Activated gamma-delta T cell treated with Interleukin-2 at 50 U/mL for 16 hours (primary cell): ENCODE results near the gene KY.

ENCODE experiments used
- DNase-seq: peaks from one replicate; pipeline ENCODE4 v3.0.0-alpha.2; 2020

KY gene

DNA sequence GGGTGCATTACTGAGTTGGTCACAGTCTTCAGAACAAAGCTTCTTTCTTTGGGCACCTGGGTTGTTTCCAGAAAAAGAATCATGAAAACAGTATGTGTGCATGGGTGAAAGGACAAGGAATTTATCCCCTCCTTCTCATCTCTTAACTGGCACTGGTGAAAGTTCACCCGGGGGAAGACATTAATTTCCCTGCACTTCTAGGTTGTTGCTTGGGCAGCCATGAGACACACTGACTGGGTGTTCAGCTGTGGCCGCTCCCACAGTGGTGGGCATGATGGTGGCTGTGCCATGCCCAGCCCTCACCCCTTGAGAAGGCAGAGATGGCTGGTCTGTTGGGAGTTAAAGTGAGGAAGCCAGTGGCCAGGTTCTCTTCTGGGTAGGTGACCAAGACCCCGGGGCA lies 16.6 kb upstream of the KY start:
- DNase-seq, result no peak

DNA sequence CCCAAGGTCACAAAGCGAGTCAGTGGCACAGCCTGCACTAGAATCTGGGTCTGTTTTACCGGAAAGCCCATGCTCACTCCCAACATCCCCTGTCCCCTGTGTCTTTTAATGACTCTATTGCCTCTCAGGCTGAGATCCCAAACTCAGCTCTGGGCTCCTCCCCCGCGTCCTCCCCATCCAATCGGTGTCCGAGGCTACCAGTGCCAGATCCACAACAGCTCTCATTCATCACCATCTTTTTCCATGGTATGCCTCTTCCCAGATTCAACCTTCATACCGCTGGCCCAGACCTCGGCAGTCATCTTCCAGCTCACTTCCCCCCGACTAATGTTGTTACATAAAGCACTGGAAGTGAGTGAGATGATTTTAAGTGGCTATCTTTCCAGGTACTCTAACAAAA lies 16.1 kb upstream of the KY start:
- DNase-seq, result no peak

DNA sequence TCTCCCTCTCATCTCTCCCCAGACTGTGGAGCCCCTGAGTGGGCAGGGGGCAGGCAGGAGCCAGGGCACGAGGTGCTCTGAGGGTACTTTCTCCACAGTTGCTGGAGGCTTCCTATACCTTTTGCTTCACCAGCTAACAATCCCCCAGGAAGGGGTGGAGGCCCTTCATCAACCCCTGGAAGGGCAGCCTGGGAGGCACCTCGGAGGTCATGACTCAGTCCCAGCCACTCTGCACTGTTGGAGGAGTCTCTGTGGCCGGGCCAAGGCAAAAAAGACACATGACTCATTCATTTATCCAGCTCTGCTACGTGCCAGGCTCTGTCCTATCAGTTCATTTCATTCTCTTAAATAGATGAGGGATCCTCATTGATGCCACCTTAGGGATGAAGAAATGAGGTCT lies 15.6 kb upstream of the KY start:
- no peak for DNase-seq

DNA sequence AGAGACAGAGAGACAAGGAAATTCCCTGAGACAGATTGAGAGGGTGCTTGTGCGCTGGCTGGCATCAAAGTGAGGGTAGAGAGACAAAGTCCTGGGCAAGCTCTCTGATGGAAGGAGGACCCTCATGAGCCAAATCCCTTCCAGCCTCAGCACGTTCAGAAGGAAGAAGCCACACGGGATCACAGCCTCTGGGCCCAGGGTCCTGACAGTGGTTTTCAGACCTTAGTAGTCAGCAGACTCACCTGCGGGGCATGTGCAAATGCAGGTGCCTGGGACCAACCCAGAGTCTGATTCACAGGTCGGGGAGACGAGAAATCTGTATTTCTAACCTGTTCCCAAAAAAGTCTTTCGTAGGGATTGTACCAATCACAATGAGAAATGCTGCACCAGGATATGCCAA lies 15.2 kb upstream of the KY start:
- no peak for DNase-seq

DNA sequence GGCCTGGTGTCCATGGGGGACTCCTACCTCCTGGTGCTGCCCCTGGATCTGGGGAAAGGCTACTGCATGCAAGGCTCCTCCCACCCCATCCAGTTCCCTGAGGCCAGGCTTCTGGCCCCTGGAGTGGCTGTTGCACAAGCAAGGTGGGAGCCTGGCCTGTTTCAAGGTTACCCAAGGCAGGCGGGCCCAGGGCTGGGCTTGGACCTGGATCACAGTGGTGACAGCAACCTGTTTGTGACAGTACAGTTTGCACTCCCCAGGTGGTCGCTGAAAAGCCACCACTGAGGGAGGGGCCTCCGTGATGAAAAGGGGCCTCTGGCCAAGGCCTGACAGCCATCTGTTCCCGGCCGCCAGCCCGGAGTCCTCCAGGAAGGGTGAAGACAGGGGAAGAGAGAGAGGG lies 14.4 kb upstream of the KY start:
- DNase-seq, result no peak

DNA sequence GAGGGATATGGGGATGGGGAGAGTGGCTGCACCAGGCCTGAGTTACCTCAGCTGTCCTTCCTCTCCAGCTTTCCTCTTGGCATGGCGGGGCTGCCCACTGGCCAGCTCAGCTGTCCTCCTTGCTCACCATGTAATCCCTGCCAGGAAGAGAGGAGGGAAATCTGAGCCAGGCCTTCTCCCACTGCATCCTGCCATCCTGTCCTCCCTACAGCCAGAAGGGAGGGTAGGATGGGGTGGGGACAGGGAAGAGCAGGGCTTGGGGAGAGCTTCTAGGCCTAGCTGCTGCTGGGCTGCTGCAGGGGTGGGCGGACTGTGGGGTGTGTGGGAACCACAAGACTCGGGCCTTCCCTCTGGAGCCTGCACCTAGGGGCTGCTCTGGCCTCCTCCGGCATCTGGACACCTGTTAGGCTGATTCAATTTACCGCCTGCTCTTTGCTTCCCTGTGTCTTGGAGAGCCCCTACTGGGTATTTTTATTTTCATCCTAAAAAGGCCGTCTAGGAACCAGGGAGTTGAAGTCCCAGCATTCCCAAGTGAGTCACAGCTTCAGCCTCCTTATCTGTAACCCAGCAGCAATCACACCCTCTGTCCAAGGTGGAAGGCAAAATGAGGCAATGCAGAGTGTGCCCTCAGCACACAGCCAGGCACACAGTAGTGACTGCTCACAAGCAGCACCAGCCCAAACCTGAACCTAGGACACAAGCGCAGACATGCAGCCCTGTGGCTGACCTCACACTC lies 13.1 kb upstream of the KY start:
- DNase-seq, result no peak

DNA sequence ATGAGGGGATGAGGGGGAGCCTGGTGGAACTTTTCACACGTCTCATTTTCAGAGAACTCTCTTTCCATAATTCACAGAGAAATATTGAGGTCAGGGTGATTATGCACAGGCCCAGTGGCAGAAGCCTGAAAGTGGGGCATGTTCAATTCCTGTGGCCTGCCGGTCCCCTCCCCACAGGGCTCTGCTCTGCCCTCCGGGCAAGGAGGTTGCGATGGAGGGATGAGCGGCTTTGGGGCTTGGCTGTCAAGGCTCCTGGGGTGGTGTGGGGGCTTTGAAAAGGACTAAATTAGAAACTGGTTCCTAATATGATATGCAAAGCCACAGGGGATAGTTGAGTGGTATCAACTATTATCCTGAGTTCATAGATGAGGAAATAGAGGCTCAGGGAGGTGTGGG lies 9.2 kb upstream of the KY start:
- DNase-seq, result no peak

DNA sequence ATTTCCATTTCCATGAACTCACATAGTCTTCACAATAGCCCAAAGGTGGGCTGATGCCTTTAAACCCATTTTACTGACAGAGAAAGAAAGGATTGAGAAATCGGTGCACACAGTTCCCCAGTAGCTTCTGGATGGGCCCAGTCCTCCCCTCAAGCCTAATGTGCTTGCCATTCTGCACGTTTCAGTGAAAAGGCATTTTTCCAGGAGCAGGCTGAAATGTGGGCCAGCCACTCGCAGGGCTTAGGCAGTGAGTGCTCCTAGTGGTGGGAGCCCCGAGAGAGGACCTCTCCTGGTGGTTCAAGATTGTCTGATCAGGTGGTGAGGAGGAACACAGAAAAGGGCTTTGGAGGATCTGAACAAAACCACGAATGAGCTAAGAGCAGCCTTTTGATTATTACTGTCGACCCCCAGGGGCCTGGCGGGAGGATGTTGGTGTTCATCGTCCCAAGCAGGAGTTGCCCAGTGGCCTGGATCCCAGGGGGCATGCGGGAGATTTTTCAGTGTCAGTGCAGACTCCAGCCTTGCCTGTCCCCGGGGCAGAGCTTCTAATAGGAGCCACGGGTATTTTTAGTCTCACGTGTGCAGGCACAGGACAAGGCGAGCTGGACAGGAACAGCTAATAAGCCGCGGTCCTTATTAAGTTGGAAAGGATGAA lies 8.7 kb upstream of the KY start:
- no peak for DNase-seq

DNA sequence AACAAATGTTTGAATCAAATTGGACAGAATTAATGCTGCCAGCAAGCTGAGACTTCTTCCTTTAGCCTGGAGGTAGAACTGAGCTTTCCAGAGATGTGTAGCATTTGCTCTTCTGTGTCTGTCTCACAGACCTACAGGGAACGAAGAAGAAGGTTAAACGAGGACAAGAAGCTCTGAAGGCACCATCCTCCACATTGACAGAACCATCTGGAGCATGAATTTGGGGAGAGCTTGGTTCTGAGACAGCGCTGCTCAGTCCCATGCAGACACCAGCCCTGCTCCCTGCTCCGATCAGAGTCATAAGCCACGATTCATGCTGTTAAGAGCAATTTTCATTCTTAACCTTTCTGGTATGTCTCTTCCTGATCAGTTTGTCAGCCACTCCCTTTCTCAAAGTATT lies 7.7 kb upstream of the KY start:
- DNase-seq, result no peak

DNA sequence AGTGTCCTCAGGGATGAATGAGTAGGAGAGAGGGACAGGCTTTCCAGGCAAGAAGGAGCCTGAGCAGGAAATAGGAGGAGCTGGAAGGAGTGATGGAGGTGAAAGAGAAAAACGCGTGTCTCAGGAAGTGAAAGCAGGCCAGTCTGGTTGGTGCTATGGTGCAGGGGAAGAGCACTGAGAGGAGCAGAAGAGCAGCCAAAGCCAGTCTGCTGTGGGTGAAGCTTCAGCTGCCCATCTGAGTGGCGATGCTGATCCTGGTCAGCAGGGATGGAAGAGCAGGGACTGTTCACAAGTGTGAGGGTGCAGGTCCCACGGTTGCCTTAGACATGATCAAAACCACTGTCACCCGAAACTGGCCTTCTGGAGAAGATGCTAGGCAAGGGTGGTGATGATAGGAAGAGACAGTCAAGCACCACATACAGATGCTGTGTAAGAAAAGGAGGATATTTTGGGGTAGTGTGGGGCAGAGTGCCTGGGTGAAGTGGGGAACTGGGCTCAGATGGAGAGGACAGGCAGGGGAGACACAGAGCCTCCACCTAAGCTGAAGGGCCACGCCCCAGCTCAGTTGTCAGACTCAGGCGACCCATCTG lies 5.5 kb upstream of the KY start:
- no peak for DNase-seq

DNA sequence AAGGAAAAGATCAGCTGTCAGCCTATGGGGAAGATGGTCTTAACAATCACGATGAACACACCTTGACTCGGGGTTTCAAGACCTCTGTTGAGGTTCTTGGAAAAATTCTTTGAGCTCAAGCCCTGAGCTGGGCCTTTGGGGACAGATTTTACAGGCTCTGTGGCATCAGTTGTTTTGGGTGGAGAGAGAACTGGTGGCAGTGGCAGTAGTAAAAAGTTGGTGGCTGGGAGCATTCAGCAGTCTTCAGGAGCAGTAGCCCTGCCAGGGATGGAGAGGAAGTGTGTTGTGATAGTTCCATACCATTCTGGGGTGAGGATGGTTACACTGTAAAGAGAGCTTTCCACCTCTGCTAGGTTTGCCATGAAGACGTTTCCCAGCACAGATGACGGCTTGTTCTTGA lies 4.9 kb upstream of the KY start:
- no peak for DNase-seq

DNA sequence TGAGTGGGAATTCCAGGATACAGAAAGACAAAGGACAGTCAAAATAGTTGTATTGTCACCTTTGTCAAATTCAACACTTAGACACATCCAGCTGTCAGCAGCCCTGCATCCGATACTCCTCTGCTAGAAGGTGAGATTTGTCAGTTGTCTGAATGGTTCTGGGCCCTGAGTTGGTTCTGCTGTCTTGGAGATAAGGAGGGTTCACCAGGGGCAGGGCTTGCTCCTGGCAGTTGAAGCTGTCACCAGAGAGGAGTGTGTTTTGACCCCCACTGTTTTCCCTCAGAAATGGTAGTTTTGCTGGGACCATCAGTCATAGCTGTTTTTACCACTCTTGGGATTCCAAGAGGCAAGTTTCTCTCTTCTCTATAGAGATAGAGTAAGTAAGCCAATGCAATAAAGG lies 3.2 kb upstream of the KY start:
- no peak for DNase-seq

DNA sequence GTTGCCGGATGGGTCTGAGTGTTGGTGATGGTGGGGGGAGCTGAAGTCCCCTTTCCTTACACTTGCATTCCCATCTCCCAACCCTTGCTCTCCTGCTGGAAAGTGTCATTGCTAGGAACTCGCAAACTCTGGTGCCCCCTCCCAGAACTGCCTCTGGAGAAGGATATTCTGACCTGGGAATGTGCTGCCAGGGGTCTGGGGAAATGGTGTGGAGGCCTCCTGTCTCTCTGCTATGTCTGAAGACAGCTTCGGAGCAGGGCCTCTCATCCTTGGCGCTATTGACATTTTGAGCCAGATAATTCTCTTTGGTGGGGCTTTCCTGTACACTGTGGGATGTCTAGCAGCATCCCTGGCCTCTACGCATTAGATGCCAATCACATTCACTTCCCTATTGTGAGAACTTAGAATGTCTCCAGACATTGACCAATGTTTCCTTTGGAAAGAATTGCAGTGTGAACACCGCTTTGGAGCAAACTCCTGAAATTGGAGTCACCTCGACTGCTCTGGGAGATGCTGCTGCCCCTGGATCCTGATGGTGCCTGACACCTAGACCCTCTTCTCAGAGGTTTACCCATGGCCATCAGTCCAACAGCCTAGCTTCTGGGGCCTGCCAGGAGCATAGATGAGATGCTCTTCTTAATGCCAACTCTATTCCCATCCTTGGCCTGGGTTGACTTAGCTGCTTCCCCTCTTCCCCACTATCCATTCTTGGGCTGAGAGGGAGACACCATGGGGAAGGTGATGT lies 2.2 kb upstream of the KY start:
- DNase-seq, result no peak

DNA sequence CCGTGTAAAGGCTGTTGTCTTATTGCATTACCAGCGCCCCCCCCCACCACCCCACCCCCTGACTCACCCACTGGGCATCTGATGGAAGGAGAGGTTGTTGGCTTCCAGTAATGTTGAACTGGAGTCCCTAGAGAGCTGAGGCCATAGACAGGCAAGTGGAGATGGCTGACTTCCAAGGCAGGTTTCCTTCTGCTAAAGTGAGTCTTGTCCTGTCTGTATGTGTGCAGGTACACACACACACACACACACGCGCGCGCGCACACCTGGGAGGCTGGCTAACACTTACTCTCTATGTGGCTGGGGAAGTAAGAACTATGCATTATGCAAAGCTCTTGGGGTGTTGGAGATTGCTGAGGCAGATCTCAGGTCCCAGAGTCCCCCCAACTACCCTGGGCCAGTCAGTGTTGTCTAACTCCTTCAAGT lies 1.6 kb upstream of the KY start:
- no peak for DNase-seq

DNA sequence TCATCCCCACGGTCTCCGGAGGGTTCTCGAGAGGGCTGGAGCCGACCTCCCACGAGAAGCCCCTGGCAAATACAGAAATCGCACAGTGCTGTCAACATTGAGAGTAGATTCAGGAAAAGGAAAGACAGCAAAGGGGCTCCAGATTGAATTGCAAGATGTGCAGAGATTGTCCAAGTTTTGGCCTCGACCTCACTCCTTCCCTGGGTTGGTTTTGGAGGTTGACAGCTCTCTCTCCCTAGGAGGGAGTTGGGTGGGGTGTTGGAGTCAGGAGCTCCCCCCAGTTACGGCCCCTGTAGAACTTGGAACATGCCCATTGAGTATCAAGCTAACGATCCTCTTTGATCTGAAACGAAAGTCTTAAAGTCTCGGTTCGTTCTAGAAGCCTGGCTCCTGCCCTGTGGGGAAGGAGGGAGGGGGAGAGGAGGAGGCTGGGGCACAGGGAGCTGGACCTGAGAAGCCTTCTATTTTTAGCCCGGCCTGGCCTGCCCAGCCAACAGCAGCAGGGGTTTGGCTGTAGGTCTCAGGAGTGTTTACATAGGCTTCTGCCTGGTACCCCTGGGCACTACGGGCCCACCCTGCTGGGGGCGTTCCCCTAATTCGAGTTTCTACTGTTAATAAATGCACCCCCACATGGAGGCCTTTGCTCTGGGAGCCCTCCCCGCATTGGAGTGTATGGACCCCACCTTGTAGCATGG lies 672 bp upstream of the KY start:
- no peak for DNase-seq

DNA sequence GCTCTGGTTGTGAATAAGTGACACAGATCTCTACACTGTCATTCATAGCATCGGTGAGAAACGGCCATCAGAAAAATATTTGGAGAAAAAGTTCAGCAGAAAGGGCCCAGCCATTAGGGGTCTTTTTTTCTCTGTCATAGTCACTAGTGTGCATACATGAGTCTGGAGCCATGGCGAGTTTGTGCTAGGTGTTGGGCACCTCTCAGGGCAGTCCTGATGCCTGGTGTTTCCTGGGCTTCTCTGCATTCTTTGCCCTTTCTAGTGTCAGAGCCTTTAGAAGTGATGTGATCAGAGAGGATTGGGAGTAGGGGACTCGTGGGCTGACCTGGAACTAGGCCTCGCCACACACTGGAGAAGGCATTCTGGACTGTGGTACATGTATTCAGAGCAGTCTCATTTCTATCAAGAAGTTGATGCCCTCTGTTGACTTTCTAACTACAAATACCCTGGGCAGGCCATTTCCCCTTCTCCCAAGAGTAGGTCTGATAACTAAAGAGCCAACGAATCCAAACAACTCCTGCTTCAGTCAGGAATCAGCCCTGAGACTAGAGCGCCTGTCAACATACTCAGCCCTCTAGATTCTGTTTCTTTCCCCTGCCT lies 1.6 kb downstream of the KY start:
- DNase-seq, result no peak

DNA sequence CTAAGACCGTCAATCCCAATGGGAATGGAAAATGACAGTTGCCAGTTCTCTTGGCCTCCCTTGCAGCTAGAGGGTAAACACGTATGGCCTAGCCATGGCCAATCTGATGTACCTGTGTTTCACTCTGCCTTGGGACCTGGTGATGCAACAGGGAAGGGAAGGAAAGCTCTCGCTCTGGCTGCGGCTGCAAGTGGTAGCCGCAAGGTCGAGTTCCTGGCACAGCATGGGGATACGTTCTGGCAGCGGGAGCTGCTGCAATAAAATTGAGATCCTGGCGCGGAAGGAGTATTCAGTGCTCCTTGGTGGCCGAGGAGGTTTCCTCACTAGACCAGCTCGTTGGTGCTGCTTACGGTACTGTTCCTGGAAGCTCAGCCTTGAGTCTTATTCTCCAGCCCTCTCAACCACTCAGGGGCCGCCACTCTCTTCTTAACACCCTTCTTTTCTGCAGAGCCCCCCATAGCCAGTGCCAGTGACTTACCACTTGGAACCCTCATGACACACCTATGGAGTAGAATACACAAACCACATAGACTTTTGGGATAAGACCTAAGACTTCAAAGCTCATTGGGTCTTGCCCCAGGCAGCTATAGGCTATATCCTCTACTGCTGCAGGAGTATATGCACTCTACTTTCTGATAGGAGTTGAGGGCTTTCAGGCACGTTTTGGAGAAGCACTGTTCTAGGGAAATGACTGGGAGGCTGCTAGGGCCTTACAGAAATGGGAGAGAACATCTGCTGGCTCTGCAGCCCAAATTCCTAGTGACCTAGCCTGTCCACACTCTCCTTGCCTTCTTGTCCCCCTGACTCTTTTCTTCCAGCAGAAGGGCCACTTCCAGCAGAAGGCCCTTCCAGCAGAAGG lies 2.7 kb downstream of the KY start:
- DNase-seq, result no peak

DNA sequence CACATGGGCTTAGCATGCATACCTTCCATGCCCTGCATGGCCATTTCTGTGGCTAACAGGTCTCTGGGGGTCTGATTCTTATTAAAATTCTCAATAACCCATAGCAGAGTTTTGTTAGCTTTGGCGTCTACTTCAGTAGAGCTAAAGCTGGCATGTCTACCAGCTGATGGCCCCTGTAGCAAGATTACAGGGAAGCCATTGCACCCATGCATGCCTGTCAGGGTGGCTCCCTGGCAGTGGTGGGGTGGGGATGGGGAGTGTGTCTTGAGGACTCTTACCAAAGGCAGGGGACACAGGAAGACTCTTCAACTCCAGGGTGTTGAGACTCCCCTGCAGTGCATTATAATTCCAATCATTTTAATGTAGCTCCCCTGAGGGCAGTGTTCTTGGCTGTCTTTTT lies 4.7 kb downstream of the KY start:
- no peak for DNase-seq

DNA sequence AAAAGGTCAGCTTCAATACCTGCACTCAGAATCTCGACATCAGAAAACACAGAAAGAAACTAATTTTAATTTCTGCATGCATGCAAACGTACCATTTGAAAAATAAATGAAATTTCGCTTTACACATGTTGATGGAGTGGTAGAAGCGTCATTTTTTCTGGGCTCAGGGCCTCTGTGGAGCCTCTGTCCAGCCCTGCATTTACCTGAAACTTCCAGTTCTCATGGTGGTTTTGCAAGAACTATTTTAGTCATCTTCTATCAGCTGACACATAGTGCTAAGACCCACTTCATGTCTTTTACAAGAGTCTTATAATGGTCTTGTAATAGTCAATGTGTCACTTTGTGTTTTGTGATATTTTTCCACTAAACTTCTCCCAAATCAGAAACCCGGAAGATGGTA lies 5.3 kb downstream of the KY start:
- DNase-seq, result no peak

DNA sequence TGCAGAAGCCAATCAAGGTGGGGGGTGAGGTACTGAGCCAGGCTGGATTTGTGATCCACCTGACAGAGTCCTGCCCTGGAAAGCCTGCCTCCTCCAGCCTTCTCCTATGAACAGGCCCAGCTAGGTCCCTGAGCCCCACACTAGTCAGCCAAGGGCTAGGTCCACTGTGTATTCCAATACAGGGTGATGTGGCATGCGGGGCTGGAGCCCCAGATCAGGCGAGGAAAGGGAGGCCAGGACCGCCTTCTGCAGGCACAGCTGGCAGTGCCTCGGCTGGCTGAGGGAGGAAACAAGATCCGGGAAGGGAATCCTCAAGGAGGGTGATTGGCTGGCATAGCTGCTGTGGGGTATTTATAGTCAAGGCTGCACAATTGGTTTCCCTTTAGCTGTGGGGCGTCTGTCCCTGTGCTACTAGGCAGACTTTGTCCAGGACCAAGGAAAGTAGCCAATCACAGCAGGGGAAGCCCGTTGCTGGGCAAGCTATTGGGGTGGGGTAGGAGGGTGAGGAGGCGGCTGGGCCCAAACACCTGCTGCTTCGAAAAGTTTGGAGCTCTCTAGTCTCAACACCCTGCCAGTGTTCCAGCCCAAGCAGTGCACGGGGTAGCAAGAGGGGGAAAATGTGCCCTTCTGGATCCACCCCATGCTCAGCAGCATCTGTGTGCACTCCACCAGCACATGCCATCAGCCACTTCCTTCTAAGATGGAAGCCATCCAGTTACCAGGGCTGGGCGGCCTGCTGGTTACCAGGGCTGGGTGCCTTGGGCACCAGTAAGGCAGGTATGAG lies 5.9 kb downstream of the KY start:
- no peak for DNase-seq

DNA sequence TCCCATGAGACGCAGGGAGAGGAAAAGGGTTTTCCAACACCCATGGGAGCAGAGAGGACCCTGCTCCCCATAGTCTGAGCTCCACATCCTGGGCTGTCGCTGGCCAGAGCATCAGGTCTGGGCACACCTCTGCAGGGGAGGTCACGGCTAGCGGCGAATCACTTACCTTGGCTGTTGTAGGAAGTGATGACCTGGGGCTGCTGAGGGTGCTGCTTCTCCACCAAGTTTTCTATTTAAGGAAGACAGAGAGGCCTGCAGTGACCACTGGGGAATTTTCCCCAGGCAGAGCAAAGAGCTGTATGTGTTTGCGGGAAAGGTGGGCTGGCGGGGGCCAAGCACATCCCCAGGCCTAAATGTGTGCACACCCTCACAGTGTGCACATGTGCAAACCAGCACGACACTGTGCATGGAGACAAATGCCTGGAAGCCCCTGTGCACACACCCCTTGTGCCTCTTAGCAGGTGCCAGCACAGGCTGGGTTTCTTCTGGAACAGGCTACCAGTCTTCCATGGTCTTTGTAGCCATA lies 7.6 kb downstream of the KY start:
- DNase-seq, result no peak
